HepG2 (cell line): ENCODE results near the gene STKLD1. TPM values are rescaled to one million over a fixed set of nuclear protein-coding genes. Genes with fewer than 3 reads are reported as not detected.

ENCODE experiments used
- CAMTA2 ChIP-seq: sonication (generic); formaldehyde crosslinking; IDR thresholded peaks from 2 replicates; pipeline ENCODE4 v1.4.0; 2020; ENCODE audit warnings: mild to moderate bottlenecking, missing genetic modification reagents, borderline replicate concordance
- CBX2 ChIP-seq, 2 experiments: fragments of 200-600 bp in 1 of 2; sonication (generic); formaldehyde crosslinking in 1 of 2; IDR thresholded peaks; 2 replicates each; pipeline versions ENCODE4 v1.7.0 to v1.8.1; 2018 to 2022; ENCODE audit warnings: low read depth in 2 of 2, low read length in 1 of 2, mild to moderate bottlenecking in 1 of 2, missing genetic modification reagents in 1 of 2
- GABPB1 ChIP-seq: IDR thresholded peaks from 2 replicates; pipeline ENCODE4 v1.6.1; 2016; ENCODE audit warnings: mild to moderate bottlenecking, missing genetic modification reagents, moderate library complexity, missing compliant biosample characterization
- MAZ ChIP-seq, 2 experiments: sonication (generic) in 1 of 2; formaldehyde crosslinking in 1 of 2; IDR thresholded peaks; 2 replicates each; pipeline versions ENCODE4 v1.5.0 to v1.6.1; 2012 to 2020; ENCODE audit warnings: low read depth in 2 of 2, mild to moderate bottlenecking in 2 of 2, borderline replicate concordance in 1 of 2, improper control_type of control experiment in 1 of 2, low read length in 1 of 2, missing genetic modification reagents in 1 of 2, moderate library complexity in 1 of 2
- MLLT10 ChIP-seq: sonication (generic); formaldehyde crosslinking; IDR thresholded peaks from 2 replicates; pipeline ENCODE4 v1.4.0; 2020; ENCODE audit warnings: missing genetic modification reagents
- NONO ChIP-seq, 2 experiments: fragments of 450-650 bp in 1 of 2; sonication (generic) in 1 of 2; formaldehyde crosslinking in 1 of 2; IDR thresholded peaks in 1 of 2; conservative IDR thresholded peaks in 1 of 2; 2 replicates each; pipeline versions ENCODE4 v1.6.1 to v1.8.0; 2017 to 2022; ENCODE audit warnings: mild to moderate bottlenecking in 1 of 2, missing genetic modification reagents in 1 of 2, moderate library complexity in 1 of 2
- RXRB ChIP-seq: IDR thresholded peaks from 2 replicates; pipeline ENCODE4 v1.6.1; 2016; ENCODE audit warnings: borderline replicate concordance, missing genetic modification reagents, missing compliant biosample characterization
- TMF1 ChIP-seq: sonication (generic); formaldehyde crosslinking; IDR thresholded peaks from 2 replicates; pipeline ENCODE4 v1.8.1; 2022; ENCODE audit warnings: low read depth, missing genetic modification reagents
- XRCC5 ChIP-seq: fragments of 200-400 bp; formaldehyde crosslinking; optimal IDR thresholded peaks from 2 replicates; pipeline ENCODE3; 2017; ENCODE audit warnings: mild to moderate bottlenecking, low read length
- ZMYM2 ChIP-seq: sonication (generic); formaldehyde crosslinking; IDR thresholded peaks from 2 replicates; pipeline ENCODE4 v1.8.0; 2022; ENCODE audit warnings: mild to moderate bottlenecking, missing genetic modification reagents
- ZNF160 ChIP-seq: sonication (generic); formaldehyde crosslinking; IDR thresholded peaks from 2 replicates; pipeline ENCODE4 v1.8.0; 2022; ENCODE audit warnings: mild to moderate bottlenecking, inconsistent platforms, missing genetic modification reagents
- ZNF235 ChIP-seq: sonication (generic); formaldehyde crosslinking; IDR thresholded peaks from 2 replicates; pipeline ENCODE4 v1.8.1; 2023; ENCODE audit warnings: mild to moderate bottlenecking, missing genetic modification reagents, borderline replicate concordance
- ZNF75D ChIP-seq: sonication (generic); formaldehyde crosslinking; IDR thresholded peaks from 2 replicates; pipeline ENCODE4 v1.8.1; 2023; ENCODE audit warnings: missing genetic modification reagents, mild to moderate bottlenecking, borderline replicate concordance
- polyA plus RNA-seq, 8 experiments: library from polyadenylated mRNA; depleted of rRNA in 3 of 8; stranded (reverse) in 7 of 8; unstranded in 1 of 8; fragments of >200 nt; fragmentation: Illumina TruSeq in 4 of 8; extraction: Trizol in 4 of 8; gene quantifications; 2 replicates each; pipeline versions ENCODE4 v1.2.1 to v1.2.3, GENCODE V29; 2011 to 2016; ENCODE audit warnings: low read depth in 4 of 8, missing spikeins in 1 of 8, mixed read lengths in 1 of 8; ENCODE audit not compliant: insufficient read depth in 1 of 8
- total RNA-seq, 5 experiments: library from RNA; depleted of rRNA; stranded (reverse); fragments of >200 nt; fragmentation: Illumina TruSeq; extraction: Trizol; gene quantifications; 2 replicates each; pipeline ENCODE4 v1.2.3, GENCODE V29; 2016; ENCODE audit warnings: low read depth in 1 of 5
- TF ChIP-seq, protein P1 (sequence below): sonication (generic); formaldehyde crosslinking; IDR thresholded peaks from 2 replicates; pipeline ENCODE4; 2020; ENCODE audit warnings: missing genetic modification reagents, mild to moderate bottlenecking, borderline replicate concordance
- TF ChIP-seq, protein P2 (sequence below): sonication (generic); IDR thresholded peaks from 2 replicates; pipeline ENCODE4 v1.6.1; 2016; ENCODE audit warnings: low read depth, borderline replicate concordance
- TF ChIP-seq, protein P3 (sequence below): sonication (generic); formaldehyde crosslinking; IDR thresholded peaks from 2 replicates; pipeline ENCODE4 v1.8.1; 2023; ENCODE audit warnings: mild to moderate bottlenecking, missing genetic modification reagents
- TF ChIP-seq, protein P4 (sequence below): sonication (generic); formaldehyde crosslinking; IDR thresholded peaks from 2 replicates; pipeline ENCODE4 v1.4.0; 2020; ENCODE audit warnings: missing genetic modification reagents

STKLD1 gene
- total and polyA plus RNA-seq, 2 of the 13 experiments (the other 11 are each of a cell fraction or from before 2014, with no cell fraction given) = 1.5 to 2.2 TPM

DNA sequence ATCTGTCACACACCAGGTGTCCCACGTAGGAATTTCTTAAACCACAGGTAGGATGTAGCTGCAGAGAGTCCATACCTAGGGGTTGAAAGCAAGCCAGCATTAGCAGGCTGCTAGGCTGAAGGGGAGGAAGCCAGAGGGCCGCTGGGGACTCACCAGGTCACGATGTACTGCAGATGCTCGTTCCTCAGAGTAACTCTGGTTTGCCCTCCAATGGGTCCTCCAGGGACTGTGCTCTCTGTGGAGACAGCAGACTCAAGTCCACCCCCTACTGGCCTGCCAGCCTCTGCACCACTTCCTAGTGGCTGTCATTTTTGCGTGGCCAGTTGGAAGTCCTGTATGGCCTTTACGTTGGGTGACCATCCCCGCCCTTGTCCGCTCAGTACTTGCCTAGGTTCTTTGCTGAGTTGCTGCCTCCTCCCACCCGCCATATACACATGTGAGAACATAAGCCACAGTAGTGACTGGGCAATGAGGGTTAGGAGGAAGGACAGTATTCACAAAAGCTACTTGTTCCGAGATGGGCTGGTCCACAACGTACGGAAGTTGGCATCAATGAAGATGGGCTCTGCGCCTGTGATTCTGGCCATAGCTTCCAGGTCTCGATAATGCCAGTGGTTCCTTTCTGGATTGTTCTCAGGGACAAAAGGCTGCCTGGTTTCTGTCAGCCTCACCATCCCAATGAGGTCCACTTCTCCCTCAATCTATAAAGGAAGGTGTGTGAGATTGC lies 24.1 kb upstream of the STKLD1 start (continued):
- TF ChIP-seq, protein P1, sequence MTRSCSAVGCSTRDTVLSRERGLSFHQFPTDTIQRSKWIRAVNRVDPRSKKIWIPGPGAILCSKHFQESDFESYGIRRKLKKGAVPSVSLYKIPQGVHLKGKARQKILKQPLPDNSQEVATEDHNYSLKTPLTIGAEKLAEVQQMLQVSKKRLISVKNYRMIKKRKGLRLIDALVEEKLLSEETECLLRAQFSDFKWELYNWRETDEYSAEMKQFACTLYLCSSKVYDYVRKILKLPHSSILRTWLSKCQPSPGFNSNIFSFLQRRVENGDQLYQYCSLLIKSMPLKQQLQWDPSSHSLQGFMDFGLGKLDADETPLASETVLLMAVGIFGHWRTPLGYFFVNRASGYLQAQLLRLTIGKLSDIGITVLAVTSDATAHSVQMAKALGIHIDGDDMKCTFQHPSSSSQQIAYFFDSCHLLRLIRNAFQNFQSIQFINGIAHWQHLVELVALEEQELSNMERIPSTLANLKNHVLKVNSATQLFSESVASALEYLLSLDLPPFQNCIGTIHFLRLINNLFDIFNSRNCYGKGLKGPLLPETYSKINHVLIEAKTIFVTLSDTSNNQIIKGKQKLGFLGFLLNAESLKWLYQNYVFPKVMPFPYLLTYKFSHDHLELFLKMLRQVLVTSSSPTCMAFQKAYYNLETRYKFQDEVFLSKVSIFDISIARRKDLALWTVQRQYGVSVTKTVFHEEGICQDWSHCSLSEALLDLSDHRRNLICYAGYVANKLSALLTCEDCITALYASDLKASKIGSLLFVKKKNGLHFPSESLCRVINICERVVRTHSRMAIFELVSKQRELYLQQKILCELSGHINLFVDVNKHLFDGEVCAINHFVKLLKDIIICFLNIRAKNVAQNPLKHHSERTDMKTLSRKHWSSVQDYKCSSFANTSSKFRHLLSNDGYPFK (CRISPR knock-in tag) = no peak; the same call in 1 of the 2 replicates
- no peak for TF ChIP-seq TMF1 (CRISPR knock-in tag)
- peak; percentile 83 for TF ChIP-seq XRCC5
- TF ChIP-seq, protein P2, sequence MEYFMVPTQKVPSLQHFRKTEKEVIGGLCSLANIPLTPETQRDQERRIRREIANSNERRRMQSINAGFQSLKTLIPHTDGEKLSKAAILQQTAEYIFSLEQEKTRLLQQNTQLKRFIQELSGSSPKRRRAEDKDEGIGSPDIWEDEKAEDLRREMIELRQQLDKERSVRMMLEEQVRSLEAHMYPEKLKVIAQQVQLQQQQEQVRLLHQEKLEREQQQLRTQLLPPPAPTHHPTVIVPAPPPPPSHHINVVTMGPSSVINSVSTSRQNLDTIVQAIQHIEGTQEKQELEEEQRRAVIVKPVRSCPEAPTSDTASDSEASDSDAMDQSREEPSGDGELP = no peak
- TF ChIP-seq GABPB1 (CRISPR knock-in tag) = peak; percentile 35; the same call in 1 of the 2 replicates
- TF ChIP-seq ZMYM2 (CRISPR knock-in tag) = peak; percentile 54; the same call in 1 of the 2 replicates
- no peak for TF ChIP-seq NONO (IDR thresholded peaks at IDR 0.05)
- TF ChIP-seq NONO (CRISPR knock-in tag; conservative IDR thresholded peaks at IDR 0.05) = peak; percentile 33; the same call in 1 of the 2 replicates
- TF ChIP-seq CAMTA2 (CRISPR knock-in tag) = no peak
- no peak for TF ChIP-seq ZNF235 (CRISPR knock-in tag)
- TF ChIP-seq, protein P3, sequence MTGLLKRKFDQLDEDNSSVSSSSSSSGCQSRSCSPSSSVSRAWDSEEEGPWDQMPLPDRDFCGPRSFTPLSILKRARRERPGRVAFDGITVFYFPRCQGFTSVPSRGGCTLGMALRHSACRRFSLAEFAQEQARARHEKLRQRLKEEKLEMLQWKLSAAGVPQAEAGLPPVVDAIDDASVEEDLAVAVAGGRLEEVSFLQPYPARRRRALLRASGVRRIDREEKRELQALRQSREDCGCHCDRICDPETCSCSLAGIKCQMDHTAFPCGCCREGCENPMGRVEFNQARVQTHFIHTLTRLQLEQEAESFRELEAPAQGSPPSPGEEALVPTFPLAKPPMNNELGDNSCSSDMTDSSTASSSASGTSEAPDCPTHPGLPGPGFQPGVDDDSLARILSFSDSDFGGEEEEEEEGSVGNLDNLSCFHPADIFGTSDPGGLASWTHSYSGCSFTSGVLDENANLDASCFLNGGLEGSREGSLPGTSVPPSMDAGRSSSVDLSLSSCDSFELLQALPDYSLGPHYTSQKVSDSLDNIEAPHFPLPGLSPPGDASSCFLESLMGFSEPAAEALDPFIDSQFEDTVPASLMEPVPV (CRISPR knock-in tag) = 0 out of 2 replicates have a peak, but pooled peaks have one; percentile 35
- no peak for TF ChIP-seq MLLT10
- TF ChIP-seq CBX2 (IDR thresholded peaks at IDR 0.05; ENCODE audit: low read depth, low read length) = no peak
- no peak for TF ChIP-seq CBX2 (CRISPR knock-in tag; IDR thresholded peaks at IDR 0.05; ENCODE audit: low read depth)
- no peak for TF ChIP-seq MAZ (IDR thresholded peaks at IDR 0.05; ENCODE audit: borderline replicate concordance, low read depth, low read length)
- no peak for TF ChIP-seq MAZ (CRISPR knock-in tag; IDR thresholded peaks at IDR 0.05; ENCODE audit: low read depth)
- TF ChIP-seq ZNF160 (CRISPR knock-in tag) = no peak
- peak; percentile 2; the same call in 1 of the 2 replicates for TF ChIP-seq RXRB (CRISPR knock-in tag)
- TF ChIP-seq ZNF75D = no peak
- TF ChIP-seq, protein P4, sequence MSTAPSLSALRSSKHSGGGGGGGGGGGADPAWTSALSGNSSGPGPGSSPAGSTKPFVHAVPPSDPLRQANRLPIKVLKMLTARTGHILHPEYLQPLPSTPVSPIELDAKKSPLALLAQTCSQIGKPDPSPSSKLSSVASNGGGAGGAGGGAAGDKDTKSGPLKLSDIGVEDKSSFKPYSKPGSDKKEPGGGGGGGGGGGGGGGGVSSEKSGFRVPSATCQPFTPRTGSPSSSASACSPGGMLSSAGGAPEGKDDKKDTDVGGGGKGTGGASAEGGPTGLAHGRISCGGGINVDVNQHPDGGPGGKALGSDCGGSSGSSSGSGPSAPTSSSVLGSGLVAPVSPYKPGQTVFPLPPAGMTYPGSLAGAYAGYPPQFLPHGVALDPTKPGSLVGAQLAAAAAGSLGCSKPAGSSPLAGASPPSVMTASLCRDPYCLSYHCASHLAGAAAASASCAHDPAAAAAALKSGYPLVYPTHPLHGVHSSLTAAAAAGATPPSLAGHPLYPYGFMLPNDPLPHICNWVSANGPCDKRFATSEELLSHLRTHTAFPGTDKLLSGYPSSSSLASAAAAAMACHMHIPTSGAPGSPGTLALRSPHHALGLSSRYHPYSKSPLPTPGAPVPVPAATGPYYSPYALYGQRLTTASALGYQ (CRISPR knock-in tag) = no peak
